GM12874 (cell line): Measurements from ENCODE around the gene TBC1D3G.
"Not testable (repeated sequence)": the region's sequence is repeated elsewhere in the genome, so short reads cannot be mapped to it uniquely, and the experiment has no call there.

Experiments
- TF ChIP-seq, protein P1 (sequence below): IDR thresholded peaks from 2 replicates; pipeline ENCODE4 v1.5.1; 2011; ENCODE audit warnings: low read depth, mild to moderate bottlenecking, control low read depth, low read length, moderate library complexity; ENCODE audit not compliant: insufficient read depth

The TBC1D3G gene

DNA sequence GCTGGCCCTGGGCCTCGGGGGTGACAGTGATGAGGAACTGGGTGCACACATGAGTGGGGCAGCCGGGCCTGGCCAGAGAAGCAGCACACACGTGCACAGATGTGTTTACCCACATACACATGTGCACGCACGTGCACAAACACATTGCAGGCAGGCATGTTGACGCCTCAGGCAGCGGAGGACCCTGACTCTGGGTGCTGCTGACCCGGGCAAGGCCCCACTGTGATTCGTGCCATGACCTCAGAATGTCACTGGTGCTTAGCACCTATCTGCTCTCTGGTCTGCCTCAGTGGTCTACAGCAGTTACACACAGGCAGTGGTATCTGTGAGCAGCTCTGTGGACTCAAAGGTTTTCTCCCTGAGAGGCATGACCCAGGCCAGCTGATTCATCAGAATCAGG lies at the start of gene TBC1D3G:
Gene TBC1D3G (plus strand): TSS at position 301 of the 400 bp plus-strand sequence. CDS start 1,528 bp downstream, outside the sequence.
- TF ChIP-seq, protein P1, sequence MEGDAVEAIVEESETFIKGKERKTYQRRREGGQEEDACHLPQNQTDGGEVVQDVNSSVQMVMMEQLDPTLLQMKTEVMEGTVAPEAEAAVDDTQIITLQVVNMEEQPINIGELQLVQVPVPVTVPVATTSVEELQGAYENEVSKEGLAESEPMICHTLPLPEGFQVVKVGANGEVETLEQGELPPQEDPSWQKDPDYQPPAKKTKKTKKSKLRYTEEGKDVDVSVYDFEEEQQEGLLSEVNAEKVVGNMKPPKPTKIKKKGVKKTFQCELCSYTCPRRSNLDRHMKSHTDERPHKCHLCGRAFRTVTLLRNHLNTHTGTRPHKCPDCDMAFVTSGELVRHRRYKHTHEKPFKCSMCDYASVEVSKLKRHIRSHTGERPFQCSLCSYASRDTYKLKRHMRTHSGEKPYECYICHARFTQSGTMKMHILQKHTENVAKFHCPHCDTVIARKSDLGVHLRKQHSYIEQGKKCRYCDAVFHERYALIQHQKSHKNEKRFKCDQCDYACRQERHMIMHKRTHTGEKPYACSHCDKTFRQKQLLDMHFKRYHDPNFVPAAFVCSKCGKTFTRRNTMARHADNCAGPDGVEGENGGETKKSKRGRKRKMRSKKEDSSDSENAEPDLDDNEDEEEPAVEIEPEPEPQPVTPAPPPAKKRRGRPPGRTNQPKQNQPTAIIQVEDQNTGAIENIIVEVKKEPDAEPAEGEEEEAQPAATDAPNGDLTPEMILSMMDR: not testable (repeated sequence)
